ENCODE measurements around the gene ATP13A3. TPM values are rescaled to one million over a fixed set of nuclear protein-coding genes. Genes with fewer than 3 reads are reported as not detected.

Gene ATP13A3
- total and polyA plus RNA-seq, 4 donors: 26.6 to 166 (median 75.5) TPM

GRCh38 chr3:194396859-194397756 is 89.7 kb downstream of the ATP13A3 start:
- Histone ChIP-seq H3K27me3 (ENCODE audit: control insufficient read depth in 3 of 3, insufficient read depth in 3 of 3, low read length in 2 of 3) (peaks cover 5 to 32% (median 23%) of the 10 kb centered on the region in 3 donors), H3K9me3 (ENCODE audit: control insufficient read depth in 4 of 4, insufficient read depth in 3 of 4, low read length in 3 of 4) (peaks cover 0 to 1% (median 0%) of the 10 kb centered on the region in 4 donors), H3K36me3 (ENCODE audit: control insufficient read depth in 4 of 4, insufficient read depth in 4 of 4, low read length in 4 of 4) (no peaks in the 10 kb centered on the region), H3K9ac (ENCODE audit: insufficient read depth in 1 of 2, low read length in 2 of 2) (no peak overlapping the region), H3K4me3 (no peak overlapping the region), H3K4me1 (ENCODE audit: control insufficient read depth in 5 of 5, insufficient read depth in 5 of 5, low read length in 5 of 5) (peaks cover 0 to 29% (median 14%) of the 10 kb centered on the region in 5 donors), H3K27ac (ENCODE audit: low read depth in 1 of 2, low read length in 1 of 2) (no peak overlapping the region)
- DNase-seq (peak in 2 of 3 donors; percentile 24 to 50), ATAC-seq (ENCODE audit: insufficient read depth, low FRiP score) (peak; percentile 21)
- WGBS, 2 donors: 12 to 22% methylated on average over 61 to 73 of the region's 73 CpGs
- TF ChIP-seq CTCF (IDR thresholded peaks at IDR 0.05; ENCODE audit: control extremely low read depth, extremely low read depth): no peak

- H3K27me3 ChIP-seq (ENCODE audit: control insufficient read depth in 3 of 3, insufficient read depth in 3 of 3, low read length in 2 of 3): peaks cover 5 to 32% (median 23%) of the 10 kb centered on the region in 3 donors
- H3K4me3 ChIP-seq: no peak overlapping the region
- 14 to 30% methylated on average over 12 to 13 of the region's 13 CpGs for WGBS, 2 donors
- no peaks in the 10 kb centered on the region for H3K36me3 ChIP-seq (ENCODE audit: control insufficient read depth in 4 of 4, insufficient read depth in 4 of 4, low read length in 4 of 4)
- no peak for TF ChIP-seq CTCF (IDR thresholded peaks at IDR 0.05; ENCODE audit: control extremely low read depth, extremely low read depth)
- DNase-seq (no peak), ATAC-seq (ENCODE audit: insufficient read depth, low FRiP score) (no peak)
- H3K9ac ChIP-seq (ENCODE audit: insufficient read depth in 1 of 2, low read length in 2 of 2): no peak overlapping the region
- H3K4me1 ChIP-seq (ENCODE audit: control insufficient read depth in 5 of 5, insufficient read depth in 5 of 5, low read length in 5 of 5): peaks cover 0 to 29% (median 14%) of the 10 kb centered on the region in 5 donors
- peaks cover 0 to 1% (median 0%) of the 10 kb centered on the region in 4 donors for H3K9me3 ChIP-seq (ENCODE audit: control insufficient read depth in 4 of 4, insufficient read depth in 3 of 4, low read length in 3 of 4)
- H3K27ac ChIP-seq (ENCODE audit: low read depth in 1 of 2, low read length in 1 of 2): no peak overlapping the region
Measured at GRCh38 chr3:194396539-194396858, 90.3 kb downstream of the ATP13A3 start.

GRCh38 chr3:194395778-194396538 is 90.8 kb downstream of the ATP13A3 start:
- peak; percentile 62 to 65 (median 65) for DNase-seq
- H3K36me3 ChIP-seq (ENCODE audit: control insufficient read depth in 4 of 4, insufficient read depth in 4 of 4, low read length in 4 of 4): no peaks in the 10 kb centered on the region
- TF ChIP-seq CTCF (IDR thresholded peaks at IDR 0.05; ENCODE audit: control extremely low read depth, extremely low read depth): no peak
- peak; percentile 70 for ATAC-seq (ENCODE audit: insufficient read depth, low FRiP score)
- 38 to 43% methylated on average over 26 of the region's 26 CpGs for WGBS, 2 donors
- H3K27me3 ChIP-seq (ENCODE audit: control insufficient read depth in 3 of 3, insufficient read depth in 3 of 3, low read length in 2 of 3): peaks cover 5 to 32% (median 23%) of the 10 kb centered on the region in 3 donors
- H3K4me1 ChIP-seq (ENCODE audit: control insufficient read depth in 5 of 5, insufficient read depth in 5 of 5, low read length in 5 of 5): peaks cover 0 to 29% (median 14%) of the 10 kb centered on the region in 5 donors
- no peak overlapping the region for H3K9ac ChIP-seq (ENCODE audit: insufficient read depth in 1 of 2, low read length in 2 of 2)
- no peak overlapping the region for H3K4me3 ChIP-seq
- H3K9me3 ChIP-seq (ENCODE audit: control insufficient read depth in 4 of 4, insufficient read depth in 3 of 4, low read length in 3 of 4): peaks cover 0 to 2% (median under 1%) of the 10 kb centered on the region in 4 donors
- no peak overlapping the region for H3K27ac ChIP-seq (ENCODE audit: low read depth in 1 of 2, low read length in 1 of 2)

Measured in lung (tissue), 12 donors.